ENCODE measurements around the gene P2RX1.

P2RX1 gene

GRCh38 chr17:3910420-3911270 lies 5.6 kb downstream of the P2RX1 start:
- Histone ChIP-seq H3K27ac (ENCODE audit: low read depth, low read length) (peak overlapping the region; percentile 66), H3K4me3 (ENCODE audit: low read length) (peak overlapping the region; percentile 56), H3F3A (ENCODE audit: control insufficient read depth, insufficient read depth) (peaks cover 16% of the 10 kb centered on the region), H3K9me3 (ENCODE audit: control insufficient read depth, insufficient read depth, low read length) (no peaks in the 10 kb centered on the region), H3K4me2 (ENCODE audit: low read length) (peak overlapping the region; percentile 62), H3K79me2 (ENCODE audit: control insufficient read depth, low read length) (peaks cover 22% of the 10 kb centered on the region), H4K20me1 (ENCODE audit: control insufficient read depth, insufficient read depth, low read depth, low read length) (no peaks in the 10 kb centered on the region), H3K9me2 (replicated peaks; ENCODE audit: control insufficient read depth, low read length) (no peaks in the 10 kb centered on the region), H3K36me3 (ENCODE audit: control insufficient read depth, low read length) (peaks cover 4% of the 10 kb centered on the region), H3K27me3 (ENCODE audit: control insufficient read depth, low read length) (no peaks in the 10 kb centered on the region), H3K4me1 (ENCODE audit: control insufficient read depth, low read length) (peaks cover 49% of the 10 kb centered on the region)
- TF ChIP-seq, protein P1, sequence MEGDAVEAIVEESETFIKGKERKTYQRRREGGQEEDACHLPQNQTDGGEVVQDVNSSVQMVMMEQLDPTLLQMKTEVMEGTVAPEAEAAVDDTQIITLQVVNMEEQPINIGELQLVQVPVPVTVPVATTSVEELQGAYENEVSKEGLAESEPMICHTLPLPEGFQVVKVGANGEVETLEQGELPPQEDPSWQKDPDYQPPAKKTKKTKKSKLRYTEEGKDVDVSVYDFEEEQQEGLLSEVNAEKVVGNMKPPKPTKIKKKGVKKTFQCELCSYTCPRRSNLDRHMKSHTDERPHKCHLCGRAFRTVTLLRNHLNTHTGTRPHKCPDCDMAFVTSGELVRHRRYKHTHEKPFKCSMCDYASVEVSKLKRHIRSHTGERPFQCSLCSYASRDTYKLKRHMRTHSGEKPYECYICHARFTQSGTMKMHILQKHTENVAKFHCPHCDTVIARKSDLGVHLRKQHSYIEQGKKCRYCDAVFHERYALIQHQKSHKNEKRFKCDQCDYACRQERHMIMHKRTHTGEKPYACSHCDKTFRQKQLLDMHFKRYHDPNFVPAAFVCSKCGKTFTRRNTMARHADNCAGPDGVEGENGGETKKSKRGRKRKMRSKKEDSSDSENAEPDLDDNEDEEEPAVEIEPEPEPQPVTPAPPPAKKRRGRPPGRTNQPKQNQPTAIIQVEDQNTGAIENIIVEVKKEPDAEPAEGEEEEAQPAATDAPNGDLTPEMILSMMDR (IDR thresholded peaks at IDR 0.05; ENCODE audit: low read depth, low read length, poor library complexity, severe bottlenecking): no peak
- no peak for TF ChIP-seq EZH2phosphoT487 (IDR thresholded peaks at IDR 0.05; ENCODE audit: borderline replicate concordance, low read length)

DNA sequence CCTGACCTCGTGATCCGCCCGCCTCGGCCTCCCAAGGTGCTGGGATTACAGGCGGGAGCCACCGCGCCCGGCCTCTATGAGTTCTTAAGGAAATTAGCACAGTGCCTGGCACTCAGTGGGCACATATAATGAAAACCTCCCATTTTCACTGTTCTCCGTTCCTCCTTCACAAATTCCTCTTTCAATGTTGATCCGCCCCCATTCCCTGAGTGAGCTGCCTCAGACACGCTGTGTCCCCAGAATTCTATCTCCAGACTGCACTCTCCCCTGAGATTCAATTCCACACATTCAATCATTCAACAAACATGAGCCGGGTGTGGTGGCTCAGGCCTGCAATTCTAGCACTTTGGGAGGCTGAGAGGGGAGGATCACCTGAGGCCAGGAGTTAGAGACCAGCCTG lies 7.0 kb downstream of the P2RX1 start:
- TF ChIP-seq, protein P1 (IDR thresholded peaks at IDR 0.05; ENCODE audit: low read depth, low read length, poor library complexity, severe bottlenecking): no peak
- TF ChIP-seq EZH2phosphoT487 (IDR thresholded peaks at IDR 0.05; ENCODE audit: borderline replicate concordance, low read length): no peak
- peaks cover 48% of the 10 kb centered on the region for H3K4me1 ChIP-seq (ENCODE audit: control insufficient read depth, low read length)

DNA sequence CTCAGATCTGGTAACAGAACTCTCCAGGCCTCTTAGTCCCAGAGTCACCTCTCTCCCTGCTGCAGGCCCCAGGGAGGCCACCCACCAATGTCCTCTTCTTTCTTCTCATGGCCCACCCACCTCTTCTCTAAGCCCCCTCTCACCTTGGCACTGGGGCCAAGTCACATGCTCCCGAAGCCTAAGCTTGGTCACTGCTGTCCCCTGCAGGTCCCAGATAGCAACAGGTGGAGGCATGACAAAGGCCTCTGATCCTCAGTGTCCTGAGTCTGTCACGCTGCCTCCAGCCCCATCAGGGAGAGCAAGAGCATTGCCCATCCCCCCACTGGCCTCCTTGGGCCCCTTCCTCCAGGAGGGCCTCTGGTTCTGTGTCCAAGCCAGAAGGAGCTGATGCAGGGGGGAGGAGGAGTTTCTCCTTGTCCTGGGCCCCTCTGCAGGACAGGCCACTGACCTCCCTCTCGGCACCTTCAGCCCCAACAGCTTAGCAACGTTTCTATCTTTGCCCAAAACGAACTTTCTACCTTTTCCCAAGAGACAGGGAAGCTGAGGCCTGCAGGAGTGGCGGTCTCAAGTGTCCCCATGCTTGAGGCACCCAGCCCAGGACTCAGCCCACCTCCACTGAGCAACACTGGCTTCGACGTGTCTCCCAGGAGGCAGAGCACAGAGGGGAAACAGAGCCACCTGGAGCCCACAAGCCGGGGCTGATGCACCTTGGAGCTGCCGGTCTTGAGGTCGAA lies 8.6 kb downstream of the P2RX1 start:
- peaks cover 1% of the 10 kb centered on the region; the same call in 1 of the 2 replicates for H3K79me2 ChIP-seq (ENCODE audit: control insufficient read depth, low read length)
- H3K4me2 ChIP-seq (ENCODE audit: low read length): no peak overlapping the region
- H3K9me2 ChIP-seq (replicated peaks; ENCODE audit: control insufficient read depth, low read length): no peaks in the 10 kb centered on the region
- no peaks in the 10 kb centered on the region for H3K9me3 ChIP-seq (ENCODE audit: control insufficient read depth, insufficient read depth, low read length)
- no peaks in the 10 kb centered on the region for H4K20me1 ChIP-seq (ENCODE audit: control insufficient read depth, insufficient read depth, low read depth, low read length)
- no peaks in the 10 kb centered on the region for H3K27me3 ChIP-seq (ENCODE audit: control insufficient read depth, low read length)
- H3K36me3 ChIP-seq (ENCODE audit: control insufficient read depth, low read length): no peaks in the 10 kb centered on the region
- H3F3A ChIP-seq (ENCODE audit: control insufficient read depth, insufficient read depth): peaks cover 13% of the 10 kb centered on the region
- H3K4me1 ChIP-seq (ENCODE audit: control insufficient read depth, low read length): peaks cover 39% of the 10 kb centered on the region
- TF ChIP-seq, protein P1 (IDR thresholded peaks at IDR 0.05; ENCODE audit: low read depth, low read length, poor library complexity, severe bottlenecking): no peak
- no peak for TF ChIP-seq EZH2phosphoT487 (IDR thresholded peaks at IDR 0.05; ENCODE audit: borderline replicate concordance, low read length)
- H3K4me3 ChIP-seq (ENCODE audit: low read length): no peak overlapping the region
- no peak overlapping the region for H3K27ac ChIP-seq (ENCODE audit: low read depth, low read length)

More for the DNA sequence above, 7.0 kb downstream of the P2RX1 start:
- Histone ChIP-seq H3F3A (ENCODE audit: control insufficient read depth, insufficient read depth) (peaks cover 16% of the 10 kb centered on the region), H3K27ac (ENCODE audit: low read depth, low read length) (no peak overlapping the region), H3K4me3 (ENCODE audit: low read length) (no peak overlapping the region), H4K20me1 (ENCODE audit: control insufficient read depth, insufficient read depth, low read depth, low read length) (no peaks in the 10 kb centered on the region), H3K4me2 (ENCODE audit: low read length) (no peak overlapping the region), H3K36me3 (ENCODE audit: control insufficient read depth, low read length) (peaks cover 4% of the 10 kb centered on the region), H3K27me3 (ENCODE audit: control insufficient read depth, low read length) (no peaks in the 10 kb centered on the region), H3K9me2 (replicated peaks; ENCODE audit: control insufficient read depth, low read length) (no peaks in the 10 kb centered on the region), H3K79me2 (ENCODE audit: control insufficient read depth, low read length) (peaks cover 9% of the 10 kb centered on the region), H3K9me3 (ENCODE audit: control insufficient read depth, insufficient read depth, low read length) (no peaks in the 10 kb centered on the region)

Measured in DOHH2 (cell line).